ENCODE data around the gene MFAP3L. TPM values are rescaled to one million over a fixed set of nuclear protein-coding genes. Genes with fewer than 3 reads are reported as not detected.

The MFAP3L gene
- total RNA-seq (2013): 0.81 TPM
- polyA plus RNA-seq (under 1 TPM in 2 of 3 donors, not detected in 1; 0.01 to 0.18 TPM), polyA minus RNA-seq (0.14 and 0.24 TPM in 2 replicates), total RNA-seq (0 to 2.1 (median 0.37) reads per million in 11 experiments)

DNA sequence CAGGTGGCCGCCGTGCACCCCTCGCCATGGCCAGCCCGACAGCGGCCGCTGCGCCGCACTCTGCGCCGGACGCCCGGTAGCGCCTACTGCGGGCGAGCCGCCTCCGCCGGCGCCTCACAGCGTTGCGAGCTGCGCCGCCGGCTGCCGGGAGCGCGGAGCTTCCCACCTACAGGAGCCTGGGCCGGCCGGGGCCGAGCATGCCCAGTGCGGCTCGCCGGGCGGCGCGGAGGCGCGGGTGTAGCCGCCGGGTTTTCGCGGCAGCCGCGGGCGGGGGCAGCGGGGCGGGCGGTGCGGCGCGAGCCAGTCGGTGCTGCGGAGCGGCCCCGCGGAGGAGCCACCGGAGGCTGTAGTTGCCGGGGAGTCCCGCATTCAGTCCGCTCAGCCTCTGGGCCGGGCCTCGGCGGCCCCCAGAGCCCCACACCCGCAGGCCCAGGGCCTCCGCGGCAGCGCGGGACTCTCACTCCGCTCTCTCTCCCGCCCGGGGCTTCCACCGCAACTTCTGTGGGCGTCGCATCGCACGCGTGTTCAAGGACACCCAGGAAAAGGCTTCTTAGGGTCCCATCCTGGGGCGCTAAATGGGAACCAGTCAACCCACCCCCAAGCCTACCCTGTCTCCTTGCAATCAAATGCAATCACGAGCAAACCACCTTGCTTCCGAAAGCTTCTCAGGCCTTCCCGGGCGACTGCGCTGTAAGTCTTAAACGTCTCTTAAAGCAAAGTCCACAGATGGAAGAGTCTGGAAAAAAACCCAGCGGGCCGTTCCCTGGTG, at the start of gene MFAP3L:
Gene MFAP3L (minus strand): TSS at position 143 of the 769 bp plus-strand sequence. CDS start 20,518 bp downstream, outside the sequence.
- TF ChIP-seq, protein P1, sequence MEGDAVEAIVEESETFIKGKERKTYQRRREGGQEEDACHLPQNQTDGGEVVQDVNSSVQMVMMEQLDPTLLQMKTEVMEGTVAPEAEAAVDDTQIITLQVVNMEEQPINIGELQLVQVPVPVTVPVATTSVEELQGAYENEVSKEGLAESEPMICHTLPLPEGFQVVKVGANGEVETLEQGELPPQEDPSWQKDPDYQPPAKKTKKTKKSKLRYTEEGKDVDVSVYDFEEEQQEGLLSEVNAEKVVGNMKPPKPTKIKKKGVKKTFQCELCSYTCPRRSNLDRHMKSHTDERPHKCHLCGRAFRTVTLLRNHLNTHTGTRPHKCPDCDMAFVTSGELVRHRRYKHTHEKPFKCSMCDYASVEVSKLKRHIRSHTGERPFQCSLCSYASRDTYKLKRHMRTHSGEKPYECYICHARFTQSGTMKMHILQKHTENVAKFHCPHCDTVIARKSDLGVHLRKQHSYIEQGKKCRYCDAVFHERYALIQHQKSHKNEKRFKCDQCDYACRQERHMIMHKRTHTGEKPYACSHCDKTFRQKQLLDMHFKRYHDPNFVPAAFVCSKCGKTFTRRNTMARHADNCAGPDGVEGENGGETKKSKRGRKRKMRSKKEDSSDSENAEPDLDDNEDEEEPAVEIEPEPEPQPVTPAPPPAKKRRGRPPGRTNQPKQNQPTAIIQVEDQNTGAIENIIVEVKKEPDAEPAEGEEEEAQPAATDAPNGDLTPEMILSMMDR (IDR thresholded peaks at IDR 0.05): no peak
- Histone ChIP-seq H3K79me2 (ENCODE audit: insufficient read depth, low read length) (no peaks in the 10 kb centered on the region), H3K4me3 (replicated peaks in 1 of 3; ENCODE audit: low read depth in 2 of 3, low read length in 3 of 3) (peak within 1 kb of the TSS; percentile 80 to 95 (median 86)), H3K27ac (ENCODE audit: low read depth in 1 of 2, low read length in 2 of 2) (peak within 1 kb of the TSS in 1 of 2 donors; percentile 62), H3K27me3 (ENCODE audit: control insufficient read depth in 2 of 2, insufficient read depth in 2 of 2, low read length in 2 of 2) (peaks cover 60 to 74% of the 10 kb centered on the region in 2 donors), H3K36me3 (replicated peaks in 1 of 2; ENCODE audit: control insufficient read depth in 1 of 2, insufficient read depth in 2 of 2, low read length in 2 of 2) (no peaks in the 10 kb centered on the region), H3K4me1 (ENCODE audit: control insufficient read depth in 1 of 2, insufficient read depth in 2 of 2, low read length in 2 of 2) (peaks cover 13 to 20% of the 10 kb centered on the region in 2 donors), H3K9ac (ENCODE audit: insufficient read depth, low read length, poor library complexity, severe bottlenecking) (peak within 1 kb of the TSS; percentile 66), H2AFZ (ENCODE audit: insufficient read depth, low read depth, low read length, poor library complexity, severe bottlenecking) (peak within 1 kb of the TSS; percentile 93), H3K4me2 (replicated peaks; ENCODE audit: extremely low read depth, low read length, poor library complexity, severe bottlenecking) (peak within 1 kb of the TSS; percentile 97), H3K9me3 (replicated peaks in 1 of 2; ENCODE audit: control insufficient read depth in 1 of 2, insufficient read depth in 1 of 2, low read length in 2 of 2) (peaks cover 10 to 26% of the 10 kb centered on the region in 2 donors), H4K20me1 (ENCODE audit: insufficient read depth, low read length) (no peaks in the 10 kb centered on the region)
- intact Hi-C loops (cut with micrococcal nuclease): loop anchor here (5.0 to 10.0 kb wide), 4 partner anchors 269 to 1022 kb away; partner anchors contain the start of genes CLCN3 (in 1 of the 2), HPF1 (in 1 of the 2) and NEK1 (in 1 of the 2)
- Mint-ChIP-seq H3K9me3 (peaks cover 9 to 29% (median 21%) of the 10 kb centered on the region in 7 donors), H3K27ac (peak within 1 kb of the TSS in 6 of 7 donors; percentile 29 to 81 (median 78)), H3K27me3 (ENCODE audit: low read depth in 3 of 3) (peaks cover 63 to 78% (median 65%) of the 10 kb centered on the region in 3 donors), H3K36me3 (peaks cover 9 to 12% of the 10 kb centered on the region in 2 donors), H3K4me1 (peaks cover 13% of the 10 kb centered on the region), H3K4me3 (peak within 1 kb of the TSS; percentile 88 to 93)
- DNase-seq: peak; percentile 62 to 81 (median 71)
- WGBS (ENCODE audit: insufficient coverage): under 1% methylated on average over 79 of the region's 86 CpGs

DNA sequence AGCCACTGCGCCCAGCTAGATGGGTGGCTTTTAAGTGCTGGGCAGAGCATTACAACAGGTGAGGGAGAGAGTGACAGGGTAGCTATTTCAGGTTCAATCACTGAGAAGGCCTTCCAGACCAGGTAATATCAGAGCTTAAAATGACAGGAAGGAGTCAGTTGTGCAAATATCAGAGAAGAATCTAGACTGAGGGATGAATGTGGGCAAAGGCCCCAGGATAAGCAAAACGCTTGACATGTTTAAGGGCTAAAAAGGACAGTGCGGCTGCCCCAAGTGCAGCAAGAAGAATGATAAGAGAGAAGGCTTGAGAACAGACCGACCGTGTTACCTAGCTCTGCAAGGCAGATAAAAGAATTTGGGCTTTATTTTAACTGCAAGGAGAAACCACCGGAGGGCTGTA, 45.0 kb upstream of the MFAP3L start:
- Mint-ChIP-seq H3K27ac (peak overlapping the region in 1 of 7 donors; percentile 54), H3K36me3 (no peaks in the 10 kb centered on the region), H3K4me3 (no peak overlapping the region), H3K27me3 (ENCODE audit: low read depth in 3 of 3) (peaks cover 6 to 14% (median 8%) of the 10 kb centered on the region in 3 donors), H3K9me3 (peaks cover 0 to 4% (median 0%) of the 10 kb centered on the region in 7 donors), H3K4me1 (no peaks in the 10 kb centered on the region)
- Histone ChIP-seq H3K4me3 (replicated peaks in 1 of 3; ENCODE audit: low read depth in 2 of 3, low read length in 3 of 3) (no peak overlapping the region), H4K20me1 (ENCODE audit: insufficient read depth, low read length) (no peaks in the 10 kb centered on the region), H3K9me3 (replicated peaks in 1 of 2; ENCODE audit: control insufficient read depth in 1 of 2, insufficient read depth in 1 of 2, low read length in 2 of 2) (no peaks in the 10 kb centered on the region), H3K36me3 (replicated peaks in 1 of 2; ENCODE audit: control insufficient read depth in 1 of 2, insufficient read depth in 2 of 2, low read length in 2 of 2) (no peaks in the 10 kb centered on the region), H3K27ac (ENCODE audit: low read depth in 1 of 2, low read length in 2 of 2) (no peak overlapping the region), H3K4me1 (ENCODE audit: control insufficient read depth in 1 of 2, insufficient read depth in 2 of 2, low read length in 2 of 2) (no peaks in the 10 kb centered on the region), H3K27me3 (ENCODE audit: control insufficient read depth in 2 of 2, insufficient read depth in 2 of 2, low read length in 2 of 2) (peaks cover 0 to 5% of the 10 kb centered on the region in 2 donors), H3K79me2 (ENCODE audit: insufficient read depth, low read length) (no peaks in the 10 kb centered on the region), H3K4me2 (replicated peaks; ENCODE audit: extremely low read depth, low read length, poor library complexity, severe bottlenecking) (no peak overlapping the region), H3K9ac (ENCODE audit: insufficient read depth, low read length, poor library complexity, severe bottlenecking) (no peak overlapping the region), H2AFZ (ENCODE audit: insufficient read depth, low read depth, low read length, poor library complexity, severe bottlenecking) (no peak overlapping the region)
- TF ChIP-seq, protein P1 (IDR thresholded peaks at IDR 0.05): no peak
- WGBS (ENCODE audit: insufficient coverage): 100% methylated on average over 6 of the region's 6 CpGs
- intact Hi-C loops (cut with micrococcal nuclease): no loop called here
- DNase-seq: no peak
